H1 (cell line): ENCODE measurements around the gene ESR1. TPM values are rescaled to one million over a fixed set of nuclear protein-coding genes. Genes with fewer than 3 reads are reported as not detected.

Experiments
- CTCF ChIA-PET: fragments of 300-600 bp; sonication (Branson Sonifier 250); formaldehyde crosslinking; loops from one replicate; lab custom pipeline; 2021; ENCODE audit not compliant: partially characterized antibody; lab: Charles Lee
- POLR2A ChIA-PET: fragments of 300-600 bp; sonication (Branson Sonifier 250); formaldehyde crosslinking; loops from one replicate; lab custom pipeline; 2021; ENCODE audit warnings: inconsistent platforms; ENCODE audit not compliant: partially characterized antibody; lab: Charles Lee
- DNase-seq, 2 experiments: peaks; one replicate each; pipeline versions ENCODE4 v3.0.0 to v3.0.0-alpha.2; 2010 to 2022; ENCODE audit warnings: low spot score in 2 of 2, low read depth in 1 of 2, mixed read lengths in 1 of 2
- FAIRE-seq: peaks from 2 replicates; lab custom pipeline; 2011; peaks lifted over from hg19 to GRCh38; lab: Jason Lieb, UNC
- H2AFZ ChIP-seq: 2 replicates; pipeline ENCODE4 v1.8.1; 2012; ENCODE audit warnings: low read length, inconsistent platforms
- H2AK5ac ChIP-seq: 2 replicates; pipeline ENCODE4 v1.6.1; 2013; ENCODE audit warnings: low read depth, low read length
- H2BK120ac ChIP-seq: replicated peaks from 2 replicates; pipeline ENCODE3; 2013; ENCODE audit warnings: low read depth, low read length, inconsistent platforms
- H2BK12ac ChIP-seq: 2 replicates; pipeline ENCODE4 v1.6.1; 2013; ENCODE audit warnings: low read depth, low read length
- H2BK15ac ChIP-seq: 2 replicates; pipeline ENCODE4 v1.6.1; 2013; ENCODE audit warnings: low read length
- H2BK20ac ChIP-seq: 2 replicates; pipeline ENCODE4 v1.6.1; 2013; ENCODE audit warnings: low read length
- H2BK5ac ChIP-seq: 2 replicates; pipeline ENCODE4 v1.6.1; 2013; ENCODE audit warnings: low read depth, low read length
- H3K14ac ChIP-seq: 2 replicates; pipeline ENCODE4 v1.6.1; 2013; ENCODE audit warnings: inconsistent platforms; ENCODE audit not compliant: insufficient read length
- H3K18ac ChIP-seq: 2 replicates; pipeline ENCODE4 v1.6.1; 2013; ENCODE audit warnings: low read length; ENCODE audit errors: extremely low read depth
- H3K23ac ChIP-seq: 2 replicates; pipeline ENCODE4 v1.6.1; 2013; ENCODE audit warnings: inconsistent platforms; ENCODE audit not compliant: insufficient read length
- H3K23me2 ChIP-seq: 2 replicates; pipeline ENCODE4 v1.6.1; 2013; ENCODE audit warnings: low read depth, low read length
- H3K27ac ChIP-seq: 2 replicates; pipeline ENCODE4 v1.6.1; 2011; ENCODE audit warnings: low read depth, low read length, inconsistent platforms
- H3K27me3 ChIP-seq, 4 experiments: replicated peaks in 1 of 4; 1 replicate in 1 of 4; 2 replicates in 3 of 4; pipeline versions ENCODE4 v1.6.1 to v1.8.1; 2011 to 2013; ENCODE audit warnings: low read length in 3 of 4, mild to moderate bottlenecking in 3 of 4, inconsistent platforms in 2 of 4, mixed read lengths in 2 of 4, moderate library complexity in 1 of 4; ENCODE audit not compliant: control insufficient read depth in 3 of 4, insufficient read depth in 3 of 4; ENCODE audit errors: extremely low read depth in 1 of 4
- H3K36me3 ChIP-seq, 4 experiments: 2 replicates each; pipeline versions ENCODE4 v1.6.1 to v1.8.1; 2011 to 2013; ENCODE audit warnings: mild to moderate bottlenecking in 4 of 4, low read length in 3 of 4, moderate library complexity in 2 of 4, control low read depth in 1 of 4, inconsistent platforms in 1 of 4; ENCODE audit not compliant: insufficient read depth in 4 of 4, control insufficient read depth in 2 of 4
- H3K4ac ChIP-seq: replicated peaks from 2 replicates; pipeline ENCODE3; 2013; ENCODE audit warnings: low read length, low read depth, mixed read lengths, inconsistent platforms; ENCODE audit not compliant: insufficient read length
- H3K4me1 ChIP-seq, 4 experiments: replicated peaks in 1 of 4; 1 replicate in 1 of 4; 2 replicates in 3 of 4; pipeline versions ENCODE4 v1.6.1 to v1.8.1; 2011 to 2013; ENCODE audit warnings: low read length in 3 of 4, inconsistent platforms in 2 of 4, mixed read lengths in 1 of 4; ENCODE audit not compliant: insufficient read depth in 4 of 4, control insufficient read depth in 3 of 4
- H3K4me2 ChIP-seq, 2 experiments: 2 replicates each; pipeline versions ENCODE4 v1.6.1 to v1.8.1; 2011 to 2013; ENCODE audit warnings: low read depth in 2 of 2, low read length in 2 of 2, control low read depth in 1 of 2, inconsistent platforms in 1 of 2, mild to moderate bottlenecking in 1 of 2; ENCODE audit not compliant: insufficient read depth in 1 of 2
- H3K4me3 ChIP-seq, 4 experiments: fragments of 200-600, 300-600 bp in 1 of 4; sonication (generic), shearing (Covaris generic), sonication (Bioruptor Twin) in 1 of 4; 2 replicates each; pipeline versions ENCODE4 v1.5.1 to v1.8.1; 2011 to 2016; ENCODE audit warnings: low read length in 4 of 4, low read depth in 3 of 4, control low read depth in 2 of 4, inconsistent platforms in 2 of 4, mild to moderate bottlenecking in 2 of 4, mixed read lengths in 1 of 4, moderate library complexity in 1 of 4; ENCODE audit not compliant: insufficient read depth in 2 of 4; ENCODE audit errors: extremely low read depth in 1 of 4
- H3K56ac ChIP-seq: replicated peaks from 2 replicates; pipeline ENCODE3; 2013; ENCODE audit warnings: low read depth, mild to moderate bottlenecking, mixed read lengths, low read length, inconsistent platforms; ENCODE audit not compliant: insufficient read length
- H3K79me1 ChIP-seq: 2 replicates; pipeline ENCODE4 v1.6.1; 2013; ENCODE audit warnings: low read depth, low read length, control low read depth
- H3K79me2 ChIP-seq, 2 experiments: 2 replicates each; pipeline versions ENCODE4 v1.6.1 to v1.8.1; 2012 to 2013; ENCODE audit warnings: low read length in 2 of 2, mild to moderate bottlenecking in 2 of 2, inconsistent platforms in 1 of 2; ENCODE audit not compliant: insufficient read depth in 2 of 2, control insufficient read depth in 1 of 2
- H3K9ac ChIP-seq, 4 experiments: replicated peaks in 1 of 4; 1 replicate in 1 of 4; 2 replicates in 3 of 4; pipeline versions ENCODE4 v1.6.1 to v1.8.1; 2011 to 2013; ENCODE audit warnings: low read depth in 3 of 4, low read length in 3 of 4, control low read depth in 2 of 4, mild to moderate bottlenecking in 2 of 4, moderate library complexity in 2 of 4, inconsistent platforms in 1 of 4; ENCODE audit errors: extremely low read depth in 1 of 4
- H3K9me3 ChIP-seq, 2 experiments: 2 replicates each; pipeline versions ENCODE4 v1.6.1 to v1.8.1; 2012 to 2013; ENCODE audit warnings: mild to moderate bottlenecking in 2 of 2, moderate library complexity in 2 of 2, control low read depth in 1 of 2, inconsistent platforms in 1 of 2, low read depth in 1 of 2, low read length in 1 of 2, mixed read lengths in 1 of 2; ENCODE audit not compliant: insufficient read depth in 2 of 2
- H4K20me1 ChIP-seq, 2 experiments: replicated peaks in 1 of 2; 2 replicates each; pipeline versions ENCODE3 to v1.8.1; 2011 to 2013; ENCODE audit warnings: inconsistent platforms in 2 of 2, low read length in 2 of 2, mild to moderate bottlenecking in 1 of 2; ENCODE audit not compliant: insufficient read depth in 2 of 2, control insufficient read depth in 1 of 2
- H4K5ac ChIP-seq: 2 replicates; pipeline ENCODE4 v1.6.1; 2013; ENCODE audit warnings: low read length, low read depth, mixed read lengths, inconsistent platforms; ENCODE audit not compliant: insufficient read length
- H4K8ac ChIP-seq: 2 replicates; pipeline ENCODE4 v1.8.0; 2013; ENCODE audit warnings: mild to moderate bottlenecking, moderate library complexity, low read length, inconsistent platforms; ENCODE audit not compliant: insufficient read depth; ENCODE audit errors: extremely low read depth
- H4K91ac ChIP-seq: replicated peaks from 2 replicates; pipeline ENCODE3; 2013; ENCODE audit warnings: low read length, mixed read lengths, inconsistent platforms; ENCODE audit not compliant: insufficient read length
- RBBP5 ChIP-seq: IDR thresholded peaks from 2 replicates; pipeline ENCODE4 v1.7.1; 2012; ENCODE audit warnings: low read depth, mild to moderate bottlenecking, inconsistent platforms, low read length, moderate library complexity, borderline replicate concordance
- WGBS, 2 experiments: shearing (Covaris generic) in 1 of 2; methylation state at CpG; one replicate each; pipeline versions ENCODE4 v1.1.6 to v1.1.7; 2013 to 2015; ENCODE audit warnings: low lambda C conversion rate in 2 of 2, mixed read lengths in 2 of 2, inconsistent platforms in 1 of 2, low coverage in 1 of 2, missing lambda C conversion rate in 1 of 2; ENCODE audit not compliant: insufficient replicate concordance in 2 of 2, insufficient coverage in 1 of 2, insufficient read length in 1 of 2; ENCODE audit errors: extremely low coverage in 1 of 2, missing lambda C conversion rate in 1 of 2; 5-methylcytosine and 5-hydroxymethylcytosine counted together
- polyA plus RNA-seq, 7 experiments: library from polyadenylated mRNA; depleted of rRNA in 3 of 7; stranded (reverse) in 5 of 7; unstranded in 2 of 7; fragments of >200 nt in 5 of 7; fragments of 200-250 nt in 2 of 7; gene quantifications; 1 replicate in 5 of 7; 2 replicates in 1 of 7; 4 replicates in 1 of 7; pipeline versions ENCODE4 v1.2.1 to v1.2.3, GENCODE V29; 2011 to 2013; ENCODE audit warnings: missing spikeins in 2 of 7, mixed read lengths in 2 of 7
- total RNA-seq: library from RNA; stranded (reverse); fragmentation: NEBNext Ultra II Directional; extraction: Animal tissue kit (Norgen Biotek cat#: 25700); gene quantifications from 2 replicates; pipeline ENCODE4 v1.2.1, GENCODE V29; 2021

Gene ESR1
- total and polyA plus RNA-seq, 2 of the 8 experiments (the other 6 are each of a cell fraction or from before 2014, with no cell fraction given), result 0.03 to 0.17 TPM

- Histone ChIP-seq H3K56ac (no peak overlapping the region), H2AK5ac (no peak overlapping the region), H2BK20ac (no peak overlapping the region), H3K14ac (no peak overlapping the region), H2BK120ac (no peak overlapping the region), H2BK15ac (no peak overlapping the region), H2BK12ac (no peak overlapping the region), H2BK5ac (no peak overlapping the region), H3K9me3 (no peaks in the 10 kb centered on the region), H3K4me2 (no peak overlapping the region), H3K79me2 (no peaks in the 10 kb centered on the region), H3K4ac (no peak overlapping the region), H4K8ac (no peak overlapping the region), H3K36me3 (no peaks in the 10 kb centered on the region), H3K27me3 (no peaks in the 10 kb centered on the region), H3K18ac (no peak overlapping the region), H3K4me3 (no peak overlapping the region), H3K9ac (no peak overlapping the region), H4K5ac (no peak overlapping the region), H3K27ac (no peak overlapping the region), H3K23ac (no peak overlapping the region), H3K79me1 (no peaks in the 10 kb centered on the region), H3K4me1 (peaks cover 0 to 2% (median 0%) of the 10 kb centered on the region in 4 experiments; a peak in 1 of 7 replicates), H3K23me2 (no peaks in the 10 kb centered on the region), H2AFZ (no peak overlapping the region), H4K20me1 (no peaks in the 10 kb centered on the region), H4K91ac (no peak overlapping the region)
- WGBS, 2 experiments, result 89% methylated on average over 4 of the region's 4 CpGs; no CpG with 5 or more reads in 1 of the 2 experiments
- no peak for FAIRE-seq
- no peak for DNase-seq
- no peak for TF ChIP-seq RBBP5
- ChIA-PET POLR2A (no interaction called here), CTCF (interaction anchor here (1.2 to 1.3 kb wide), 2 partner anchors 58 to 500 kb away, joined by 3 read pairs; no protein-coding TSS in a partner anchor)
These were observed 368.8 kb downstream of the ESR1 start for GRCh38 chr6:152176268-152176667.
